ENCODE results near the gene TMEM106B. TPM values are rescaled to one million over a fixed set of nuclear protein-coding genes. Genes with fewer than 3 reads are reported as not detected.

Gene TMEM106B
- total RNA-seq, 2 experiments from 2014 or later = 35.1 to 42.5 TPM

GRCh38 chr7:12281038-12281437 is 69.9 kb downstream of the TMEM106B start:
- peaks cover 2% of the 10 kb centered on the region for H3K27me3 Mint-ChIP-seq
- no peak overlapping the region for H3K4me3 Mint-ChIP-seq
- ChIA-PET CTCF (no interaction called here), POLR2A (no interaction called here)
- H3K36me3 Mint-ChIP-seq (ENCODE audit: low read depth) = no peaks in the 10 kb centered on the region
- DNase-seq = no peak
- no peaks in the 10 kb centered on the region for H3K4me1 Mint-ChIP-seq
- H3K9me3 Mint-ChIP-seq = peaks cover 13% of the 10 kb centered on the region
- no peak overlapping the region for H3K27ac Mint-ChIP-seq

- Mint-ChIP-seq H3K4me3 (no peak overlapping the region), H3K27me3 (peaks cover 2% of the 10 kb centered on the region), H3K9me3 (peaks cover 13% of the 10 kb centered on the region), H3K36me3 (ENCODE audit: low read depth) (no peaks in the 10 kb centered on the region), H3K27ac (no peak overlapping the region), H3K4me1 (no peaks in the 10 kb centered on the region)
- POLR2A ChIA-PET = no interaction called here
- DNase-seq = no peak
- CTCF ChIA-PET = no interaction called here
Observed at GRCh38 chr7:12287901-12288300, 76.8 kb downstream of the TMEM106B start.

DNA sequence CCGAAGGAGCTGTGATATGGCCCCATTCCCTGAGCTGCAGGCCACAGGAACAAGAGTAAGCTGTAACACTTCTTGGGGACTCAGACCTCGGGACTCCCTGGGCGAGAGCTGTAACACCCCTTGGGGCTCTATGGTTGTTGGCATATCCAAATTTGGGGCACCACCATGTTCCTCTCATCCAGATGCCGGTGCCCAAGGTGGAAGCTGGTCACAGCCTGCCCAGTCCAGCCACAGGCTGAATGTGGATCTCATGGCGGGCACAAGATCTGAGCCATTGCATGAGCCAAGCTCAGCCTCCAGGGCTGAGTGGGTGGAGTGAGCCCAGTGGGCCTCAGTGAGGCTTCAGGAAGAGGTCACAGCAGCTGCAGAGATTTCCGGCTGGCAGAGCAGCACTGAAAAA is 78.9 kb downstream of the TMEM106B start:
- CTCF ChIA-PET = interaction anchor here (1.2 kb wide), 1 partner anchor 9 kb away, joined by 5 read pairs; no protein-coding TSS in a partner anchor
- POLR2A ChIA-PET = no interaction called here

DNA sequence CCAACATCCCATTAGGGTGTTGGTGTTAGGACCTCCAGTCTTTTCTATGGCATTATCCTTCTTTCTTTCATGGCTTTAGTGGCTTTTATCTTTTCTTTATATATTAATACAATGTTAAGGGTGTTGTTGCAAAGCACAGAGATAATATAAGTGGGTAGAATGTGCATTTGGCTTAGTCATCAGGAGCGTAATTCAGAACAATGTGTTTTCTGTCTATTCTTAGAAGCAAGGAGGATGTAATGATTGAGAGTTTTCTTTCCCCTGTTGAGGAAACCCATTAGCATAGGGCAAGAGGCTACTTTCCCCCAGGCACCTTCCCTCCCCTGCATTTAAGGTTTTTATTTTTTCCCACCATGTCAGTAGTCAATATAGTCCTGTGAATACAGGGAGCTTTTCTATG is 79.7 kb downstream of the TMEM106B start:
- Mint-ChIP-seq H3K27ac (no peak overlapping the region), H3K27me3 (peaks cover 2% of the 10 kb centered on the region), H3K9me3 (peaks cover 13% of the 10 kb centered on the region), H3K4me1 (no peaks in the 10 kb centered on the region), H3K36me3 (ENCODE audit: low read depth) (no peaks in the 10 kb centered on the region), H3K4me3 (no peak overlapping the region)
- DNase-seq = no peak
- ChIA-PET CTCF (no interaction called here), POLR2A (no interaction called here)

More for the DNA sequence above, 78.9 kb downstream of the TMEM106B start:
- no peaks in the 10 kb centered on the region for H3K36me3 Mint-ChIP-seq (ENCODE audit: low read depth)
- H3K9me3 Mint-ChIP-seq = peaks cover 13% of the 10 kb centered on the region
- no peak overlapping the region for H3K27ac Mint-ChIP-seq
- DNase-seq = no peak
- no peaks in the 10 kb centered on the region for H3K4me1 Mint-ChIP-seq
- H3K27me3 Mint-ChIP-seq = peaks cover 2% of the 10 kb centered on the region
- H3K4me3 Mint-ChIP-seq = no peak overlapping the region

GRCh38 chr7:12291870-12292269 is 80.8 kb downstream of the TMEM106B start:
- peak; percentile 22 for DNase-seq
- no peak overlapping the region for H3K4me3 Mint-ChIP-seq
- no peak overlapping the region for H3K27ac Mint-ChIP-seq
- CTCF ChIA-PET = interaction anchor here (1.0 to 1.4 kb wide), 2 partner anchors 16 to 47 kb away, joined by 3 to 8 read pairs; no protein-coding TSS in a partner anchor
- peaks cover 13% of the 10 kb centered on the region for H3K9me3 Mint-ChIP-seq
- no peaks in the 10 kb centered on the region for H3K36me3 Mint-ChIP-seq (ENCODE audit: low read depth)
- H3K27me3 Mint-ChIP-seq = peaks cover 1% of the 10 kb centered on the region
- POLR2A ChIA-PET = no interaction called here
- H3K4me1 Mint-ChIP-seq = no peaks in the 10 kb centered on the region

Other genes with a start within 250 kb of the TMEM106B start
- gene VWDE, start 192.6 kb downstream of the TMEM106B start, total RNA-seq = 1 to 10 TPM; 3.2 to 3.5 TPM

Measured in activated CD4-positive, alpha-beta T cell treated with anti-CD3 and anti-CD28 coated beads, Interleukin-2, amount 10 ng/mL, durations not matched to agents 7 days and 5 days (primary cell).